Hepatocyte (in vitro differentiated cells): ENCODE results near the gene AP3D1. TPM values are rescaled to one million over a fixed set of nuclear protein-coding genes. Genes with fewer than 3 reads are reported as not detected.

Experiments used
- DNase-seq: peaks from one replicate; pipeline ENCODE4 v3.0.0-alpha.2; 2016; ENCODE audit warnings: low spot score
- H2AFZ ChIP-seq: fragments of 200-600 bp; sonication (generic); 2 replicates; pipeline ENCODE4 v1.6.0; 2016; ENCODE audit warnings: antibody characterized with exemption, mild to moderate bottlenecking
- H3K27ac ChIP-seq: fragments of 200-600 bp; sonication (generic); 2 replicates; pipeline ENCODE4 v1.5.1; 2016; ENCODE audit warnings: mild to moderate bottlenecking
- H3K27me3 ChIP-seq: fragments of 200-600 bp; sonication (generic); 2 replicates; pipeline ENCODE4 v1.6.1; 2016
- H3K36me3 ChIP-seq: fragments of 200-600 bp; sonication (generic); replicated peaks from 2 replicates; pipeline ENCODE4 v1.5.1; 2016; ENCODE audit warnings: low read depth; ENCODE audit not compliant: insufficient read depth
- H3K4me1 ChIP-seq: fragments of 200-600 bp; sonication (generic); 2 replicates; pipeline ENCODE4 v1.5.1; 2016; ENCODE audit warnings: mild to moderate bottlenecking, moderate library complexity; ENCODE audit not compliant: insufficient read depth
- H3K4me2 ChIP-seq: fragments of 200-600 bp; sonication (generic); 2 replicates; pipeline ENCODE4 v1.6.0; 2016
- H3K4me3 ChIP-seq: fragments of 200-600 bp; sonication (generic); 2 replicates; pipeline ENCODE4 v1.5.1; 2016; ENCODE audit warnings: mild to moderate bottlenecking
- H3K79me2 ChIP-seq: fragments of 200-600 bp; sonication (generic); 2 replicates; pipeline ENCODE4 v1.6.0; 2017; ENCODE audit warnings: mild to moderate bottlenecking
- H3K9me2 ChIP-seq: fragments of 200-600 bp; sonication (generic); replicated peaks from 2 replicates; pipeline ENCODE4 v1.6.0; 2017; ENCODE audit warnings: mild to moderate bottlenecking; ENCODE audit not compliant: insufficient read depth
- H3K9me3 ChIP-seq: fragments of 200-600 bp; sonication (generic); 2 replicates; pipeline ENCODE4 v1.5.1; 2016; ENCODE audit warnings: low read depth, mild to moderate bottlenecking
- H4K20me1 ChIP-seq: fragments of 200-600 bp; sonication (generic); 2 replicates; pipeline ENCODE4 v1.6.0; 2016; ENCODE audit warnings: mild to moderate bottlenecking; ENCODE audit not compliant: insufficient read depth, poor library complexity, severe bottlenecking
- EZH2 ChIP-seq: fragments of 200-600 bp; sonication (generic); IDR thresholded peaks from 2 replicates; pipeline ENCODE4 v1.6.1; 2016; ENCODE audit warnings: antibody characterized with exemption, mild to moderate bottlenecking, borderline replicate concordance
- EZH2phosphoT487 ChIP-seq: fragments of 200-600 bp; sonication (generic); IDR thresholded peaks from one replicate; pipeline ENCODE4 v1.6.1; 2018; ENCODE audit warnings: antibody characterized with exemption, mild to moderate bottlenecking, low read depth, moderate library complexity; ENCODE audit not compliant: unreplicated experiment, severe bottlenecking
- WGBS: methylation state at CpG from one replicate; pipeline ENCODE4 v1.1.6; 2016; ENCODE audit warnings: low lambda C conversion rate; ENCODE audit errors: missing lambda C conversion rate; 5-methylcytosine and 5-hydroxymethylcytosine counted together
- polyA plus RNA-seq: library from polyadenylated mRNA; unstranded; fragments of >200 nt; fragmentation: Nextera tagmentation; extraction: Ambion mirVana; gene quantifications from 2 replicates; pipeline ENCODE4 v1.2.1, GENCODE V29; 2016
- total RNA-seq: library from RNA; depleted of rRNA; stranded (reverse); fragments of >200 nt; gene quantifications from 2 replicates; pipeline ENCODE4 v1.2.3, GENCODE V29; 2014
- TF ChIP-seq, protein P1 (sequence below): fragments of 200-600 bp; sonication (generic); IDR thresholded peaks from 2 replicates; pipeline ENCODE4 v1.5.1; 2016; ENCODE audit warnings: antibody characterized with exemption, mild to moderate bottlenecking; ENCODE audit not compliant: poor library complexity

Gene AP3D1
- total and polyA plus RNA-seq, 2 experiments from 2014 or later = 102 to 108 TPM

DNA sequence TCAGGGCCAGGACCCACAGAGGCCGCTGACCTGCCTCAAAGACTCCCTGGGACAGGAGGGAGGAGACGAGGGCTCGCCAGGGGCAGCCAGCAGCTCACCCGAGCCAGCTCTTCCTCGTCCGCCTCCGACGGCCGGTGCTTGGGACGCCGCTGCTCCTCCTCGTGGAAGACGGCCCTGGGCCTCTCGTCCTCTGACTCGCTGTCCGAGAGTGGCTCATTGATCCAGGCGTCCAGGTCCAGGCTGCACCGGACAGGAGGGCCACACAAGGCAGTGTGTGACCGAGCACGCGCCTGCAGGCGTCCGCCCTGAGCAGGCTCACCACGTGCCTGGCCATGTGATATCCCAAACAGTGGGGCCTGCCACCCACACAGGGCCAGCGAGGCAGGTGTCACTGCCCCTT lies 34.9 kb downstream of the AP3D1 start:
- no peaks in the 10 kb centered on the region for H3K79me2 ChIP-seq
- no peak overlapping the region for H3K4me2 ChIP-seq
- no peaks in the 10 kb centered on the region for H4K20me1 ChIP-seq
- no peaks in the 10 kb centered on the region for H3K36me3 ChIP-seq
- 97% methylated on average over 17 of the region's 25 CpGs for WGBS
- H3K9me2 ChIP-seq = no peaks in the 10 kb centered on the region
- no peak overlapping the region for H2AFZ ChIP-seq
- H3K4me1 ChIP-seq = no peaks in the 10 kb centered on the region
- H3K27me3 ChIP-seq = no peaks in the 10 kb centered on the region
- H3K4me3 ChIP-seq = no peak overlapping the region
- H3K27ac ChIP-seq = no peak overlapping the region
- no peaks in the 10 kb centered on the region for H3K9me3 ChIP-seq
- DNase-seq = no peak
- TF ChIP-seq EZH2 = no peak
- TF ChIP-seq, protein P1, sequence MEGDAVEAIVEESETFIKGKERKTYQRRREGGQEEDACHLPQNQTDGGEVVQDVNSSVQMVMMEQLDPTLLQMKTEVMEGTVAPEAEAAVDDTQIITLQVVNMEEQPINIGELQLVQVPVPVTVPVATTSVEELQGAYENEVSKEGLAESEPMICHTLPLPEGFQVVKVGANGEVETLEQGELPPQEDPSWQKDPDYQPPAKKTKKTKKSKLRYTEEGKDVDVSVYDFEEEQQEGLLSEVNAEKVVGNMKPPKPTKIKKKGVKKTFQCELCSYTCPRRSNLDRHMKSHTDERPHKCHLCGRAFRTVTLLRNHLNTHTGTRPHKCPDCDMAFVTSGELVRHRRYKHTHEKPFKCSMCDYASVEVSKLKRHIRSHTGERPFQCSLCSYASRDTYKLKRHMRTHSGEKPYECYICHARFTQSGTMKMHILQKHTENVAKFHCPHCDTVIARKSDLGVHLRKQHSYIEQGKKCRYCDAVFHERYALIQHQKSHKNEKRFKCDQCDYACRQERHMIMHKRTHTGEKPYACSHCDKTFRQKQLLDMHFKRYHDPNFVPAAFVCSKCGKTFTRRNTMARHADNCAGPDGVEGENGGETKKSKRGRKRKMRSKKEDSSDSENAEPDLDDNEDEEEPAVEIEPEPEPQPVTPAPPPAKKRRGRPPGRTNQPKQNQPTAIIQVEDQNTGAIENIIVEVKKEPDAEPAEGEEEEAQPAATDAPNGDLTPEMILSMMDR = no peak
- TF ChIP-seq EZH2phosphoT487 = no peak

DNA sequence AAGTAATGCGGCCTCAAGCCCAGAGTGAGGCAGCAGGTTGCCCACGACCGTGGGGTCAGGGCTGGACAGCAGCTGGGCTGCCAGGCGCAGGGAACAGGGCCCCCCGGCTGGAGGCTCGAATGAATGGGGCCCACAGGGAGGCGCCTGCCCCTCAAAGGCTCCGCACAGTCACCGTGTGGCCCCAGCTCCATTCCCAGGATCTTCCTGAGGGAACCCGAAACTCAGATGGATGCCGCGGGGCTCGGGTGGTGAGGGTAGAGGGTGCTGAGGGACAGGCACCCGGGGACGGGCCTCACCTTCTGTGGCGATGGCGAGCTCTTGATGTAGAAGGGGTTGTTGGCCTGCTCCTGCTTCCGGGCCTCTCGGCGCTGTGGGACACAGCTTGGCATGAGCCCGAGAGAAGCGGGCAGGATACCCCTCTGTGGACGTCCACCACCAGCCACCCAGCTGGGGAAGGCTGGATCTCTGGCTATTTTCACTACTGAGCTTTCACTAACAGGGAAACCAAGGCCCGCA lies 35.4 kb downstream of the AP3D1 start:
- Histone ChIP-seq H3K4me3 (no peak overlapping the region), H2AFZ (no peak overlapping the region), H3K27ac (no peak overlapping the region), H3K9me2 (no peaks in the 10 kb centered on the region), H4K20me1 (no peaks in the 10 kb centered on the region), H3K79me2 (no peaks in the 10 kb centered on the region), H3K4me1 (no peaks in the 10 kb centered on the region), H3K9me3 (no peaks in the 10 kb centered on the region), H3K4me2 (no peak overlapping the region), H3K27me3 (no peaks in the 10 kb centered on the region), H3K36me3 (no peaks in the 10 kb centered on the region)
- WGBS = 97% methylated on average over 23 of the region's 24 CpGs
- TF ChIP-seq EZH2phosphoT487 = no peak
- no peak for TF ChIP-seq EZH2
- TF ChIP-seq, protein P1 = no peak
- DNase-seq = no peak

DNA sequence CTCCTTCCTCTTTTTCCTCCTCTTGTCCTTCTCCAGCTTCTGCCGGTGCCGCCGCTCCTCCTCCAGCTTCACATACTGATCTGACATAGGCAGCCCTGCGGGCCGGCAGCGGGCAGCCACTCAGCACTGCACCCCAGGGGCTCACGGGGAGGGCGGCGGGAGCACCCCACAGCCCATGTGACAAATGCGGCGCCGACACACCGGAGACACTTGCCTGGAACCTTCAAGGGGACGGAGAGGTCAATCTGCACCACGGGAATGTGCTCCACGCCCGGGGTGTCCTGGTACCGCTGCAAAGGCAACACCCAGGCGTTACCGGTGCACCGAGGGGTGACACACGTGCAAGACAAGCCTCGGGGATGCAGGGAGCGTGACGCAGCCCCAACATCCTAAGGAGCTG lies 36.0 kb downstream of the AP3D1 start:
- H3K36me3 ChIP-seq = no peaks in the 10 kb centered on the region
- H3K27ac ChIP-seq = no peak overlapping the region
- no peaks in the 10 kb centered on the region for H4K20me1 ChIP-seq
- WGBS = 98% methylated on average over 20 of the region's 25 CpGs
- H3K9me3 ChIP-seq = no peaks in the 10 kb centered on the region
- no peaks in the 10 kb centered on the region for H3K79me2 ChIP-seq
- no peak for DNase-seq
- TF ChIP-seq, protein P1 = no peak
- TF ChIP-seq EZH2 (no peak), EZH2phosphoT487 (no peak)
- H3K9me2 ChIP-seq = no peaks in the 10 kb centered on the region
- H3K27me3 ChIP-seq = no peaks in the 10 kb centered on the region
- no peak overlapping the region for H3K4me2 ChIP-seq
- no peak overlapping the region for H2AFZ ChIP-seq
- no peaks in the 10 kb centered on the region for H3K4me1 ChIP-seq
- H3K4me3 ChIP-seq = no peak overlapping the region

DNA sequence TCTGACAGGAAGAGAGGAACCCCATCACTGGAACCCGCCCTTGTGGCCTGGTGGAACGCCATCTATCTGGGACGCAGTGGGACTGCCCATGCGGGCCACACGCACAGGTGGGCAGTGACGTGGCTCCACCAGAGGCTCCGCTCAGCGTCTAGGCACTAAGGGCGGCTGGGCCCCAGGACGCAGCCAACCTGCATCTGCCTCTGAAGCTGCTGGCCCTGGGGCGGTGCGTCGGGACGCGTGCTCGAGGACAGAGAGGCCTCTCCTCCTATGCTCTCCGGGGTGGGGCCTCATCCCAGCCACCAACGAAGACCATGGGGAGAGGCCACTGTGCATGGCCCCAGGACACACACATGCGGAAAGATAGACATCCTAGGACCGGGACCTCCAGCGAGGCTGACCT lies 36.5 kb downstream of the AP3D1 start:
- Histone ChIP-seq H3K9me3 (no peaks in the 10 kb centered on the region), H3K4me3 (no peak overlapping the region), H3K9me2 (no peaks in the 10 kb centered on the region), H4K20me1 (no peaks in the 10 kb centered on the region), H3K27me3 (no peaks in the 10 kb centered on the region), H3K79me2 (no peaks in the 10 kb centered on the region), H3K36me3 (no peaks in the 10 kb centered on the region), H3K4me1 (no peaks in the 10 kb centered on the region), H2AFZ (no peak overlapping the region), H3K27ac (no peak overlapping the region), H3K4me2 (no peak overlapping the region)
- WGBS = 97% methylated on average over 21 of the region's 21 CpGs
- TF ChIP-seq EZH2 (no peak), EZH2phosphoT487 (no peak)
- TF ChIP-seq, protein P1 = no peak
- no peak for DNase-seq
